Measurements from ENCODE around the gene COP1. TPM values are rescaled to one million over a fixed set of nuclear protein-coding genes. Genes with fewer than 3 reads are reported as not detected.
"Not testable (repeated sequence)": the region's sequence is repeated elsewhere in the genome, so short reads cannot be mapped to it uniquely, and the experiment has no call there.

COP1 gene
- total RNA-seq, 2 donors from 2014 or later = 43.6 to 64.1 TPM

DNA sequence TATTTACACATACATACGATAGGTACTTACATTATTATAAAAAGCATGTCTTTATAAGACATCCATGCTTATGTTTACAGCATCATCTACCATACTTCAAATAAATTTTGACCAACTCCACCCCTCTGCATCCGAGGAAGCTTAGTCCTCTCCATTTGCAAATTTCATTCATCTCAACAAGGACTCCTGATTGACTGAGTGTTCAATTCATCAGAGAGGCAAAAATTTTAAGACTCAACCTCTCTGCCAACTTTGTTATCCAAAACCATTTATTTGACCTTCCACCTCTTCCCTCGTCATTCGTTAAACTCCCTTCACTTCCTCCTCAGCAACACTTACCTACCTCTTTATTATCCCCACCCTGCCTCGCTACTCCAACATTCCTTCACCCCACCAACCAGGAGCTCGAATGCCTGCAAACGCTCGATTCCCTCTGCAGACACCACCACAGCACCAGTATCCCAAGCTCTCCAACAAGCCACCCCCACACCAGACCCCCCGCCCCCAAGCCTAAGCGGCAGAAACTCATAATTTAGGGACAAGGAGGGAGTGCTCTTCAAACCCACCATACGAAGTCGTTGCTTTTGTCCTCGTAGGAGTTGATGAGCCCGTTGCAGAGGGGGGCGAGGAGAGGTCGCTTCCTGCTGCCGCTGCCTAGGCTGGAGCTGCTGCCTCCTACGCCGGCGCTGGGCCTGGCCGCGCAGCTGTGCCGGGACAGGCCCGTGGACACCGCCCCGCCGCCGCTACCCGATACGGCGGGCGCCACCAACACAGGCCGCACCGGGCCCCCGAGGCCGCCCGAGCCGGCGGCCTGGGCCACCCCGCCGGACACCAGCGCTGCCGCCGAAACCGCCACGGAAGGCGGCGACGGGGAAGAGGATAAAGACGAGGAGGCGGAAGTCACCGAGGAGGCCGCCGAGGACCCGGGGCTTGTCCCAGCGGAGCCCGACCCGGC is 803 bp downstream of the COP1 start:
- Mint-ChIP-seq H3K36me3 (peaks cover 23 to 33% of the 10 kb centered on the region in 2 donors), H3K27ac (peak overlapping the region; percentile 98 to 100), H3K9me3 (no peaks in the 10 kb centered on the region)
- peak; percentile 15 to 40 for ATAC-seq
- peak; percentile 46 to 73 for DNase-seq (ENCODE audit: low spot score in 2 of 2)

DNA sequence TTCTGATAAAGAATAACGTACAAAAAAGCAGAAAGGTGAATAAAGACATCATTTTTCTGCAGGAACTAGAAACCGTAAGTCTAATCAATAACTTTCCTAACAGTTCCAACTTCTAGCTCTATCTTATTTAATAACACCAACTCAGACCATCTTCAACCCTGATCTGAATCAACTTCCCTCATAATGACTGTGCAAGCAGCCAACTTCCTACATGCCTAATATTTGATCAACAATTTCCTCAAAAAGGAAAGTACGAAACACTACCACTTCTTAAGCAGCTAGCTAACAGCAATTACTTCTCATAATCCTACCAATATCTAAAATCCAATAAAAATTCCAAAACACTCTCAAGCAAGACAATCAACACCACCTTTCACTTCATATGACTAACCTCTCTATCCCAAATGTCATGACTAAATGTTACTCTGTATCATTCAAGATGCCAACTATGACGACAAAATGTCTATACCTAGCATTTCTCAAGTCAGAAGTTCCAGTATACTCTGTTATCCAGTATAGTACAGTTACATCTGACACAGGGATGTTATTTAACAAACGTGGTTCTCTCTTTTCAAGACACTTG is 1.7 kb downstream of the COP1 start:
- no peak for DNase-seq (ENCODE audit: low spot score in 2 of 2)
- ATAC-seq = peak; percentile 23 to 50
- Mint-ChIP-seq H3K9me3 (no peaks in the 10 kb centered on the region), H3K36me3 (peaks cover 23 to 38% of the 10 kb centered on the region in 2 donors), H3K27ac (peak overlapping the region; percentile 9 to 100)

DNA sequence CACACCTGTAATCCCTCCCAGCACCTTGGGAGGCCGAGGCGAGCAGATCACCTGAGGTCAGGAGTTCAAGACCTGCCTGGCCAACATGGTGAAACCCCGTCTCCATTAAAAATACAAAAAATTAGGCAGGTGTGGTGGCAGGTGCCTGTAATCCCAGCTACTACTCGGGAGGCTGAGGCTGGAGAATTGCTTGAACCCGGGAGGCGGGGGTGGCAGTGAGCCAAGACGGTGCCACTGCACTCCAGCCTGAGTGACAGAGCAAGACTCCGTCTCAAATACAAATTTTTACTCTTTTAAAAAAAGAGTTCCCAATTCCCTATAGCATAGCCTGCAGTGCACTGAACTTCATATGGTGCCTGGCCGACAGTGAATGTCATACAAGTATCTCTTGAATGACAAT is 2.4 kb downstream of the COP1 start:
- Mint-ChIP-seq H3K36me3 (peaks cover 23 to 43% of the 10 kb centered on the region in 2 donors), H3K27ac (peak overlapping the region; percentile 76 to 100)
- not testable (repeated sequence) for H3K9me3 Mint-ChIP-seq; DNase-seq (ENCODE audit: low spot score in 2 of 2); ATAC-seq

DNA sequence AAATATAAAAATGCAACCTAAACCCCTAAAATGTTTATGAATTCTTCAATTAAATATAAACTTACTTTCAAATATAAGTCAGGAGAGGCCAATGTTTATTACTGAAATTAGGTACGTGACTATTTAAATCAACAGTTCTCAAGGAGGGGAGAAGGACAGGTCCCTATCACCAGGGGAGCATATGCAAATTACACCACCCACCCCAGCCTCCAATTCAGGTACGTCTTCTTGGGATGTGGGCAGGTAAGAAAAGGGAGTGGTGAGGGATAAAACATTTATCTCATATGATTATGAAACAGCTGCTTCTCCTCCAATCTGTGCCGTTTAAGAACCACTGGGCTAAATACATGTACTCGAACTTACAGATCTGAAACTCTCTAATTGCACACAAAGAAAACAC is 3.4 kb downstream of the COP1 start:
- Mint-ChIP-seq H3K36me3 (peaks cover 23 to 45% of the 10 kb centered on the region in 2 donors), H3K9me3 (no peaks in the 10 kb centered on the region), H3K27ac (no peak overlapping the region)
- ATAC-seq = no peak
- no peak for DNase-seq (ENCODE audit: low spot score in 2 of 2)

DNA sequence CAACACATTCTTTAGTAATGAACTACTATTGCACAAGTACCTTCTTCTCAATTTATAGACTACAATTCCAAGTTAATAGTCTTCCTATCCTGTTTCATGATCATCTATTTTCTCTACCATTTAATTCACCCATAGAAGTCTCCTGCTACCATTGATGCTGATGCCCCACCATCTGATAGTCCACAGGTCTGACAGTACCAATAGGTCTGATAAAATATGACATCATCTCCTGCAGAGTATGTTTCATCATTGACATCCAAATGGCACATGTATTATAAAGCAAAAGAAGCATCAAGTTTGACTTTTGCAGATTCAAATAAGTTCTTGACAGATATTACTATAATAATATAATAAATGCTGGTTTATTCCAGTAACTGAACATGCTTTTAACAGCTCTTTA is 5.5 kb downstream of the COP1 start:
- no peak overlapping the region for H3K27ac Mint-ChIP-seq
- DNase-seq (ENCODE audit: low spot score in 2 of 2) (no peak), ATAC-seq (no peak)
- H3K9me3 Mint-ChIP-seq = peaks cover 0 to 2% of the 10 kb centered on the region in 2 donors
- peaks cover 14 to 47% of the 10 kb centered on the region in 2 donors for H3K36me3 Mint-ChIP-seq

DNA sequence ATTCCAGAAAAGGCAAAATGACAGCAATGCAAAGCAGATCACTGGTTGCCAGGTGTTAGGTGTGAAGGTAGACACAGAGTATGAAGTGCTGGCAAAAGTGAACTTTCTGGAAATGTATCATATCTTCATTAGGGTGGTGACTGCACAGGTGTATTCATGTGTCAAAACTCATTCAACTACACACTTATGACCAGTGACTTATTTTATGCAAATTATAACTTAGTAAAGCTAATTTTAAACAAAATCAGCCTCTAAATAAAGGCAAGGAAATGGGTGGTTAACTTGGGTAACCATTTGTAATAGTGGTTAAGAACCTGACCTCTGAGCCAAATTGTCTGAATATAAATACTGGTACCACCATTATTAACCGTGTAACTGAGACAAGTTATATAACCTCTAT is 7.4 kb downstream of the COP1 start:
- Mint-ChIP-seq H3K36me3 (peaks cover 0 to 47% of the 10 kb centered on the region in 2 donors), H3K9me3 (peaks cover 0 to 4% of the 10 kb centered on the region in 2 donors), H3K27ac (no peak overlapping the region)
- ATAC-seq (no peak), DNase-seq (ENCODE audit: low spot score in 2 of 2) (no peak)

DNA sequence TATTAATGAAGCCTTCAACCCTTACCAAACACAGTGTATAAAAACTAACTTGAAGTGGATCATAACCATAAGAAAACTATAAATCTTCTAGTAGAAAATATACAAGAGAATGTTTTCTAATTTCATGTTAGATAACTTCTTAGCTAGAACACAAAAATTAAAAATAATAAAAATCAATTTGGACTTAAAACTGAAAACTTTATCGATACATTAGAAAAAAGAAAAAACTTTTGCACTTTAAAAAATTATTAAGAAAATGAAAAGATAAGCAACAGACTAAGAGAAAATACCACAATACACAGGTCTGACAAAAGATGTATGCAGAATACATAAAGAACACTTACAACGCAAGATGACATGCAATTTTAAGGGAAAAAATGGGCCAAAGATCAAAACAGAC is 8.7 kb downstream of the COP1 start:
- ATAC-seq = no peak

DNA sequence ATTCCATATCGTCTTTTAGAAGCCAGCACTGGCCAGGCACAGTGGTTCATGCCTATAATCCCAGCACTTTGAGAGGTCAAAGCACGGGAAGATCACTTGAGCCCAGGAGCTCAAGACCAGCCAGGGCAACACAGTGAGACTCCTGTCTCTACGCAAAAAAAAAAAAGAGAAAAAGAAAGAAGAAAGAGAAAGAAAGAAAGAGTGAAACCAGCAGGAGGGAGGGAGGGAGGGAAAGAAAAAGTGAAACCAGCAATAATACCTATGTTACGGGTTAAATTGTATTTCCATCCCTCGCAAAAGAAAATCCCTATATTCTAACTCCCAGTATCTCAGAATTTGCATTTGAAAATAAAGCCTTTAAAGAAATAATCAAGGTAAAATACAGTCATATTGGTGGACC is 10.4 kb downstream of the COP1 start:
- Mint-ChIP-seq H3K27ac (peak overlapping the region; percentile 59 to 62), H3K9me3 (peaks cover 0 to 11% of the 10 kb centered on the region in 2 donors), H3K36me3 (peaks cover 4 to 48% of the 10 kb centered on the region in 2 donors)
- DNase-seq (ENCODE audit: low spot score in 2 of 2) = no peak
- peak in 1 of 2 donors; percentile 13 for ATAC-seq

More for the DNA sequence above, 8.7 kb downstream of the COP1 start:
- DNase-seq (ENCODE audit: low spot score in 2 of 2) = no peak
- H3K36me3 Mint-ChIP-seq = peaks cover 4 to 48% of the 10 kb centered on the region in 2 donors
- H3K27ac Mint-ChIP-seq = no peak overlapping the region
- H3K9me3 Mint-ChIP-seq = peaks cover 0 to 11% of the 10 kb centered on the region in 2 donors

DNA sequence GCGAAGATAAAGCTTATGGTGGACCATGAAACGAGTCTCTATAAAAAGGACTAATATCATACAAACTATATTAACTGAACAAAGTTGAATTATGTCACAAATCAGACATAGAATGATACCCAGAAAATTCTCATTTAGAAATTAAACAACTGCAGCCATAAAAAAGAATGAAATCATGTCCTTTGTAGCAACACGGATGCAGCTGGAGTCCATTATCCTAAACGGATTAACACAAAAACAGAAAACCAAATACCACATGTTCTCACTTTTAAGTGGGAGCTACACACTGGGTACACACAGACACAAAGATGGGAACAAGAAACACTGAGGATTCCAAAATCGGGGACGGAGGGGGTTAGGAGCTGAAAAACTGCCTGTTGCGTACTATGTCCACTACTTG is 11.5 kb downstream of the COP1 start:
- DNase-seq (ENCODE audit: low spot score in 2 of 2) = no peak
- no peak for ATAC-seq
- Mint-ChIP-seq H3K36me3 (peaks cover 4 to 46% of the 10 kb centered on the region in 2 donors), H3K27ac (no peak overlapping the region), H3K9me3 (peaks cover 0 to 11% of the 10 kb centered on the region in 2 donors)

DNA sequence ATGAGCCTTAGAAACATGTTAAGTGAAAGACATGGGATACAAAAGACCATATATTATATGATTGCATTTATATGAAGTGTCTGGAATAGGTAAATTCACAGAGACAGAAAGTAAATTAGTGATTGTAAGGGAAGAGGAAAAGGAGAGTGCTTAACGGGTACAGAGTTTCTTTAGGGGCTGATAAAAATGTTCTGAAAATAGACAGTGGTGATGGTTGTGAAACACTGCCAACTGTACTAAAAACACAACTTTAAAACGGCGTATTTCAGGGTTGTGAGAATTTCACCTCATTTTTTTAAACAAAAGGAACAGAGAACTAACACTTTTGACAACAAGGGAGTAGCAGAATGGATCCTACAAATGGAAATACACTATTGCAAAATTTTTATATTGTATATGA is 13.4 kb downstream of the COP1 start:
- DNase-seq (ENCODE audit: low spot score in 2 of 2) (no peak), ATAC-seq (no peak)
- Mint-ChIP-seq H3K36me3 (peaks cover 4 to 55% of the 10 kb centered on the region in 2 donors), H3K9me3 (peaks cover 0 to 14% of the 10 kb centered on the region in 2 donors), H3K27ac (no peak overlapping the region)

DNA sequence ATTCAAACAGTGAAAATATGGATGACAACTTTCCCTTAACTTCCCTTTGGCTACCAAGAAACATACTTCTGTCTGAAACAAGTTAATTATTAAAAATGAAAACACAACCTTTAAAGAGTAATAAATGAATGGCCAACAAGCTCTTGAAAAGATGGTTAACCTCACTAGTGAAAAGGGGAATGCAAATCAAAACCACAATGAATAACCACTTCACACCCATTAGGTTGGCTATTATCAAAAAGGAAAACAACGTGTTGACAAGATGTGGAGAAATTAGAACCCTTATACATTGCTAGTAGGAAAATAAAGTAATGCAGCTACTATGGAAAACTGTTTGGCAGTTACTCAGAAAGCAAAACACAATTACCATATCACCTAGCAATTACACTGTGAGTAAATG is 14.1 kb downstream of the COP1 start:
- DNase-seq (ENCODE audit: low spot score in 2 of 2) = no peak
- peak; percentile 31 to 89 for ATAC-seq
- Mint-ChIP-seq H3K9me3 (peaks cover 0 to 16% of the 10 kb centered on the region in 2 donors), H3K36me3 (peaks cover 4 to 53% of the 10 kb centered on the region in 2 donors), H3K27ac (peak overlapping the region in 1 of 2 donors; percentile 31)

DNA sequence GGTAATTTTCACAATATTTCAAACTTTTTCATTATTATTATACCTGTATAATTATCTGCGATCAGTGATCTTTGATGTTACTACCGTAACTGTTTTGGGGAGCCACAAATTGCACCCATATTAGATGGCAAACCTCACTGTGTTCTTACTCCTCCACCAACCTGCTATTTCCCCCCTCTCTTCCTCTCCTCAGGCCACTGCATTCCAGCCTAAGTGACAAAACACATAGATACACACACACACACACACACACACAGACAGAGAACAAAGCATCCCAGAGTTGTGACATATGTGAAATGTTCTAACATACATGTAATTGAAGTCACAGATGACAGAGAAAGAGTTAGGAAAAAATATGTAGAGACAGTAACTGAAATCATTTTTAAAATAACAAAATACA is 18.5 kb downstream of the COP1 start:
- DNase-seq (ENCODE audit: low spot score in 2 of 2) (no peak), ATAC-seq (no peak)
- H3K36me3 Mint-ChIP-seq = peaks cover 2 to 43% of the 10 kb centered on the region in 2 donors
- peak overlapping the region in 1 of 2 donors; percentile 85 for H3K27ac Mint-ChIP-seq
- peaks cover 0 to 6% of the 10 kb centered on the region in 2 donors for H3K9me3 Mint-ChIP-seq

DNA sequence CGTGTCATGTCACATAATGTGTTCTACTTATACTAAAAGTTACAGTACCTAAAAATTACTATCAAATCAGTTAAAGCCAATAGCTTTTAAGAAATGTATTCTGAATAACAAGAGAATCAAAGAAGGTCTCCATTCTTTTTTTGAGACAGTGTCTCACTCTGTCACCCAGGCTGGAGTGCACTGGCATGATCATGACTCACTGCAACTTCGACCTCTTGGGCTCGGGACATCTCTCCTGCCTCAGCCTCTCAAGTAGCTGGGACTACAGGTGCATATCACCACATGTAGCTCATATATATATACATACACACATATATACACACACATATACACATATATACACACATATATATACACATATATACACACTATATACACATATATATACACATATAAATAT is 20.1 kb downstream of the COP1 start:
- Mint-ChIP-seq H3K27ac (no peak overlapping the region), H3K9me3 (peaks cover 0 to 6% of the 10 kb centered on the region in 2 donors)
- ATAC-seq = peak in 1 of 2 donors; percentile 39

DNA sequence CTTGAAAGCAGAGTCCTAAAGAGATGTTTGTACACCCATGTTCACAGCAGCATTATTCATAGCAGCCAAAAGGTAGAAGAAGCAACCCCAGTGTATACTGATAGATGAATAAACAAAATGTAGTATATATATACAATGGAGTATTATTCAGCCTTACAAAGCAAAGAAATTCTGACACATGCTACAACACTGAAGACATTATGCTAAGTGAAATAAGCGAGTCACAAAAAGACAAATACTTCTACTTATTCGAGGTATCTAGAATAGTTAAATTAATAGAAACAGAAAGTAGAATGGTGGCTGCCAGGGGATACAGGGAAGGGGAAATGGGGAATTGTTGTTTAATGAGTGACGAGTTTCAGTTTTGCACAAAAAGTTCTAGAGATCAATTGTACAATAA is 23.5 kb downstream of the COP1 start:
- peak in 1 of 2 donors; percentile 84 for ATAC-seq
- Mint-ChIP-seq H3K9me3 (peaks cover 0 to 2% of the 10 kb centered on the region in 2 donors), H3K36me3 (peaks cover 4 to 47% of the 10 kb centered on the region in 2 donors), H3K27ac (peak overlapping the region in 1 of 2 donors; percentile 87)
- no peak for DNase-seq (ENCODE audit: low spot score in 2 of 2)

More for the DNA sequence above, 20.1 kb downstream of the COP1 start:
- DNase-seq (ENCODE audit: low spot score in 2 of 2) = no peak
- peaks cover 0 to 51% of the 10 kb centered on the region in 2 donors for H3K36me3 Mint-ChIP-seq

DNA sequence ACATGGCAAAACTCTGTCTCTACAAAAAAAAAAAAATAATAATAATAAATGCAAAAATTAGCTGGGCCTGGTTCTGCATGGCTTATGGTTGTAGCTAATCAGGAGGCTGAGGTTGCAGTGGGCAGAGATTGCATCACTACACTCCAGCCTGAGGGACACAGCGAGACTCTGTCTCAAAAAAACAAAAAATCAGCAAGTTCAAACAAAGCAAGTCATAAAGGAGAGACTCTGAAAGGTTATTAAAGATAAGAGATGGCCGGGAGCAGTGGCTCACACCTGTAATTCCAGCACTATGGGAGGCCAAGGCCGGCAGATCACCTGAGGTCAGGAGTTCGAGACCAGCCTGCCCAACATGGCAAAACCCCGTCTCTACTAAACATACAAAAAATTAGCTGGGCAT is 28.8 kb downstream of the COP1 start:
- ATAC-seq = peak; percentile 26 to 34
- peaks cover 22 to 56% of the 10 kb centered on the region in 2 donors for H3K36me3 Mint-ChIP-seq
- peak overlapping the region; percentile 86 to 98 for H3K27ac Mint-ChIP-seq
- H3K9me3 Mint-ChIP-seq = no peaks in the 10 kb centered on the region
- DNase-seq (ENCODE audit: low spot score in 2 of 2) = no peak

DNA sequence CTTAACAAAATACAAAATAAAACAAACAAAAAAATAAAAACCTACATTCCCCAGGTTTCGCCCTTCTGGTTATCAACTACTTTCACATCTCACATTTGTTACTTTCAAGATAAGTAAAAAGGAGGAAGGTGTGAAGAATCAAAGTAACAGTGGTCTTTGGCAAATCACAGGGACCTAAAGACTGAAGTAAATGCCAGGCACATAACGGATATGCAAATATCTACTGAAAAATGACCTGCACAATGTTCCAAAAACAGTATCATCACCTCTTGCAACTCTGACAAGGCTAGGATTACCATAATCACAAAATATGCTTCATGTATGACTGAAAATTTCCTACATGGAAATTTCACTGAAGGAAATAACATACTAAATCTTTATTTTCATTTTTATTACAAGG is 29.3 kb downstream of the COP1 start:
- ATAC-seq (peak; percentile 93 to 95), DNase-seq (ENCODE audit: low spot score in 2 of 2) (no peak)
- peak overlapping the region; percentile 86 to 98 for H3K27ac Mint-ChIP-seq
- no peaks in the 10 kb centered on the region for H3K9me3 Mint-ChIP-seq
- peaks cover 22 to 54% of the 10 kb centered on the region in 2 donors for H3K36me3 Mint-ChIP-seq

DNA sequence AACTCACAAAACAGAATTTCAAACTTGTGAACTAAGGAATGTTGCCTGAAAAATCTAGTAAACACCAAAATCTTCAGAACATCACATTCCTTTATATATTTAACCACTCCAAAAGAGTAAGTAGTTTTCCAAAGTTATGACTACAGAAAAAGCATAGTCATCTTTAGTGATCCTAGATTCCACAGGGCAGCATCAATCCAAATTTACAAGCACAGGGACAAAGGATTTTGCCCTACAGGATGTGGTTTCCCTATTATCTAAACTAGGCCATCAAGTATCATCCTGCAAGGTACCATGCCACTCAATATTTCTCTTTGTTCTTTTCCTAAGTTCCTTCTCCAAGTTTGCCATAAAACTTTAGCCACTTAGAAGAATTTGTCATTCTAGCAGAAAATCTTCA is 33.0 kb downstream of the COP1 start:
- H3K36me3 Mint-ChIP-seq = peaks cover 35 to 54% of the 10 kb centered on the region in 2 donors
- H3K27ac Mint-ChIP-seq = no peak overlapping the region
- no peak for ATAC-seq
- no peaks in the 10 kb centered on the region for H3K9me3 Mint-ChIP-seq
- DNase-seq (ENCODE audit: low spot score in 2 of 2) = no peak
